Fibroblast of pulmonary artery (primary cell): ENCODE data around the gene DPYD.

ENCODE experiments used
- DNase-seq: peaks from one replicate; pipeline ENCODE4 v3.0.0-alpha.2; 2010; ENCODE audit warnings: low read depth
- H3K4me3 ChIP-seq: replicated peaks from 2 replicates; pipeline ENCODE4 v1.5.1; 2011; ENCODE audit warnings: low read depth, mild to moderate bottlenecking, control low read depth, low read length, moderate library complexity
- TF ChIP-seq, protein P1 (sequence below): IDR thresholded peaks from 2 replicates; pipeline ENCODE4 v1.5.1; 2011; ENCODE audit warnings: mild to moderate bottlenecking, control low read depth, low read length, inconsistent platforms; ENCODE audit errors: missing control alignments

The DPYD gene

GRCh38 chr1:97764991-97765390, 155.8 kb downstream of the DPYD start:
- no peak for DNase-seq
- TF ChIP-seq, protein P1, sequence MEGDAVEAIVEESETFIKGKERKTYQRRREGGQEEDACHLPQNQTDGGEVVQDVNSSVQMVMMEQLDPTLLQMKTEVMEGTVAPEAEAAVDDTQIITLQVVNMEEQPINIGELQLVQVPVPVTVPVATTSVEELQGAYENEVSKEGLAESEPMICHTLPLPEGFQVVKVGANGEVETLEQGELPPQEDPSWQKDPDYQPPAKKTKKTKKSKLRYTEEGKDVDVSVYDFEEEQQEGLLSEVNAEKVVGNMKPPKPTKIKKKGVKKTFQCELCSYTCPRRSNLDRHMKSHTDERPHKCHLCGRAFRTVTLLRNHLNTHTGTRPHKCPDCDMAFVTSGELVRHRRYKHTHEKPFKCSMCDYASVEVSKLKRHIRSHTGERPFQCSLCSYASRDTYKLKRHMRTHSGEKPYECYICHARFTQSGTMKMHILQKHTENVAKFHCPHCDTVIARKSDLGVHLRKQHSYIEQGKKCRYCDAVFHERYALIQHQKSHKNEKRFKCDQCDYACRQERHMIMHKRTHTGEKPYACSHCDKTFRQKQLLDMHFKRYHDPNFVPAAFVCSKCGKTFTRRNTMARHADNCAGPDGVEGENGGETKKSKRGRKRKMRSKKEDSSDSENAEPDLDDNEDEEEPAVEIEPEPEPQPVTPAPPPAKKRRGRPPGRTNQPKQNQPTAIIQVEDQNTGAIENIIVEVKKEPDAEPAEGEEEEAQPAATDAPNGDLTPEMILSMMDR = no peak
- no peak overlapping the region for H3K4me3 ChIP-seq

GRCh38 chr1:97761637-97762036, 159.2 kb downstream of the DPYD start:
- H3K4me3 ChIP-seq = no peak overlapping the region
- DNase-seq = no peak
- TF ChIP-seq, protein P1 = no peak

DNA sequence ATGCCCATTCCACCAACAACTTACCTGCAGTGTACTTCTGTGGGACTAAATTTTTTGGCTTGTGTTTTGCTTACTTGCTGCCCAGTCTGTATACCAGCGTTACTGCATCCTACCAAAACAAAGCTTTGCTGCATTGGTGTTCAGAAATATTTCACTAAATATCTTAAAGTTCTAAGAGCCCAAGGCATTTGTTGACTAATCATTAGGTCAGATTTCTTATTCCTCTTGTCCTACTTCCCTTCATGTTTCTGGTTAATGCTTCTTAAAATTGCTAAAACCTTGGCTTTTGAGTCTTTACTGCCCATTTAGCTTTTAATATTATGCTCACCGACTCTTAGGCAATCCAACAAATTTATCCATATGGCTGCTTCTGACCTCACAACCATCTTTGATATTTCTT, 161.8 kb downstream of the DPYD start:
- DNase-seq = peak; percentile 8
- TF ChIP-seq, protein P1 = no peak
- no peak overlapping the region for H3K4me3 ChIP-seq

- TF ChIP-seq, protein P1 = no peak
- peak; percentile 33 for DNase-seq
Measured at GRCh38 chr1:97758541-97759057, 162.2 kb downstream of the DPYD start.

DNA sequence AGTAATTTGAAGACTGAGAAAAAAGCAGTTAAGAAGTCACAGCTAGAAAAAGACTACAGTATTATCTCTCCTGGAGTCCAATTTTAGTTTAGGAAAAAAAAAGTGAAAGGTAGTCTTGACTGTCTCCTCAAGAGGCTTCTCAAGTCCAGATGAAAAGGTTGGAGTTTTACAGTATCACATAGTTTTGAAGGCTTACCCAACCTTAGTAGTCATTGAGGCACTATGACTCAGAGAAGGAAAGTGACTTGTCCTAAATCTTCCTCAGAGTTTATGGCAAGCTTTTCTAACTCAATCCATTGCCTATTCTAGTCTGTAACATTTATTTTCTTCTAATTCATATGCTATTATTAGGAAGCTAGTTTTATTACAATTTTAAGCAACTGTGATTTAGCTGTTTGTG, 174.9 kb downstream of the DPYD start:
- TF ChIP-seq, protein P1 = no peak

More at GRCh38 chr1:97758541-97759057, 162.2 kb downstream of the DPYD start:
- no peak overlapping the region for H3K4me3 ChIP-seq

GRCh38 chr1:97744977-97745376, 175.9 kb downstream of the DPYD start:
- TF ChIP-seq, protein P1 = no peak
- DNase-seq = no peak
- H3K4me3 ChIP-seq = no peak overlapping the region

More for the DNA sequence above, 174.9 kb downstream of the DPYD start:
- no peak overlapping the region for H3K4me3 ChIP-seq
- peak; percentile 29 for DNase-seq

DNA sequence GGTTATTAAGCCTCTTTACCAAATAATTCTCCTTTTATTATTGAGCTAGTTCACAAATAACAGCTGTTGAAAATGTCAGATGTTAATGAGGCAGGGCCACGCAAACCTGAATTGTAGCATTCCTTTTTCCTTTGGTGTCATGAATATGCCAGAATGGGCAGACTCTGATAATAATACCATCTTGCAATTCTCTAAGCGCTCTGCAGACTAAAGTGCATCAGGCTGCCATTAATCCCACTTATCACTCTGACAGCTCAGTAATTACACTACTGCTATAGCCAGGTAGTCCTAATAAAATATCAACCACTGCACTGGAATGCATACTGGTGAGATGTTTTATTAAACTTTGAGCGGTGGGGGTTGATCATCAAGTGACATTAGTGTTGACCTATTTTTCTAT, 177.7 kb downstream of the DPYD start:
- TF ChIP-seq, protein P1 = no peak
- H3K4me3 ChIP-seq = no peak overlapping the region
- DNase-seq = no peak
